Activated T-cell treated with anti-CD3 and anti-CD28 coated beads for 24 hours (primary cell): Measurements from ENCODE around the gene ANP32A.

Experiments
- DNase-seq: peaks from one replicate; pipeline ENCODE4 v3.0.0-alpha.2; 2020; ENCODE audit warnings: low read depth

ANP32A gene

DNA sequence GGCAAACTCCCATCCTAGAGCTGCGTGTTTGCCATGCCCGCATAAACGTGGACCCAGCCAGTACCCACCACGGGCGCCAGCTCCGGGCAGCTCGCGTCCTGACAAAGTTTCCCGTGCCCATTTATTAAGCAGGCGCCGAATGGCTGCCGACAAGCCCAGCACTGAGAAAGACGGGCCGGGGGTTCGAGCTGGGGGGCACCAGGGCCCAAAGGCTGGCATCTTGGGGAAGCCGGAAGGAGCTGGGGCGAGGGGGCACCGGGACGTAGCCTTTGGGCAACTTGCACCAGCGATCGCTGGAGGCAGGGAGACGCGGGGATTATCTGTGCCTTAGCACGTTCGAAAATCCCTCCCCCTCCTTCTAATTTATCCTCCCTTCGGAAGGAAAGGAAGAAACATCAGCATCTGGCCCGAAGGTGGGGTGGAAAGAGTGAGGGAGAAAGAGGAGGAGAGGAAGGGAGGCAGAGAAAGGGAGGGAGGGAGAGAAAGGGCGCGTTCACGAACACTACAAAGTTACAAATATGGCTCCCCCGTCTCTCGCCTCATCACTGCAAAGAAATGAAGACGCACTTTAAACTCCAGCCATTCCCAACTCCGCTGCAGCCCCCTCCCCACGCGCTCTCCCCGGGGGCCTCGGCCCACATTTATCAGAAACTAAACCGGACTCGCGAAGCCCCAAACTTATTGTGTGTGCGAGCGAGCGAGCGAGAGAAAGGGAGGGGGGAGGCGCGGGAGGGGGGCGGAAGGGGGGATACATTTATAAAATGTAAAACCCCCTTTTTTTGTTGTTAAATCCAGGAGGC is 1.0 kb downstream of the ANP32A start:
- DNase-seq: peak; percentile 33

DNA sequence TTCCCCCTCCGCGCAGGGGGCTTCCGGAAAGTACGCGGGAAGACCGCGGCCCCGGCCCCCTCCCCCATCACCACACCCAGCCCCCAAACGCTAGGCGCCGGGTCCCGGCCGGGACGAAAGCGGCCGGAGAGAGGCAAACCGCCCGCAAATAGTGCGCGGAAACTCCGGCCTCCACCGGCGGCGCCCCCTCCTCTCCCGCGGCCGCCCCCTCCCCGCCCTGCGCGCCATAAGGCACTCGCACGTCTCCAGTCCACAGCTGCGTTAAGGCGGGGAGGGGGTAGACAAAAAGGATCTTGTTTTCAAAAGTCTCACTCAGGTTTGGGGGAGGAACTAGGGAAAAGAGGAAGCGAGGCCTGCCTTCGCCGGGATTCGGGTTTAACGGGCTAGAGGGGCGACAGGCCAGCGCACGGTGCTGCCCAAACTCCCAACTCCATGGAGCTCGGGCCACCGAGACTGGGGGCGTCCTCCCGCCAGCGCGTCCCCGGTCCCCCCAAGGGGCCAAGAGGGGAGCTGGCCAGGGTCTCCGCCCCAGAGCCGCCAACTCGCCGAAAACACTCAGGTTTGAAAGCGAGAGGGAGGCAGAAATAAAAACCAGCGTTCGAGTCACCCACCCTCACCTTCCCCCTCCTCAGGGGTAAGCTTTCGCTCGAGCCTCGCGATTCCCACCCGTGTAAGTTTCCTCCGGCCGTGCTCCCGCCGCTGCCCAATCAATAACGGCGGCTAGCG is 1.8 kb downstream of the ANP32A start:
- peak; percentile 33 for DNase-seq

DNA sequence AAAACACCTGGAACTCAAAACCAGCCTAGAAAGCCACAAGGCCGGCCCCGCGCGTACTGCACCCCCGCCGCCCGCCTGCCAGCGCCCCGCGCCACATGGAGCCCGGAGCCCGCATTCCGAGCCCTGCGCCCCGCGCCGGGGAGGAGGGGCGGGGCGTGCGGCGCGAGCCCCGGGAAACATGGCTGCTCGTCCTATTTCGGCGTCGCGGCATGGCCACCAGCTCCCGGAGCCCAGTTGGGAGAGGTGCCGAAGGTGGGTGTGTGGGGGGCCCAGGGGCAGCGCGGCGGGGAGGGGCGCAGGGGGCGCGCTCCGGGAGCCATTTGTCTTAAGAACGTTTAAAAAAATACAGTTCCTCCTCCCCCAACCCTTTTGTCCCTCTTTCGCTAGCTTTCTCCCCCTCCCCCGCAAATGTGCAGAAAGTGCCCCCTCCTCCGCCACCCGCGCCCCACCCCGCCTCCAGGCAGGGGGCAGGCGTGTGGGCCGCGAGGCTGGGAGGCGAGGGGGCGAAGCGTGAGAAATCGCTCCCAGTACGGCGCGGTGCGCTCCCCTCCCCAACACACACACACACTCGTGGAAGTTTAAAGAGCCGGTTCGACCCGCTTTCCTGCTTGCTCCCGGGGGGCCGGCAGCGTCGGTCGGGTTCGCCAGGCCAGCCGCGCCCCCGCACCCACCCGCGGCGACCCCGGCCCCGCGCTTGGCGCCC is 2.5 kb downstream of the ANP32A start:
- DNase-seq: peak; percentile 55

DNA sequence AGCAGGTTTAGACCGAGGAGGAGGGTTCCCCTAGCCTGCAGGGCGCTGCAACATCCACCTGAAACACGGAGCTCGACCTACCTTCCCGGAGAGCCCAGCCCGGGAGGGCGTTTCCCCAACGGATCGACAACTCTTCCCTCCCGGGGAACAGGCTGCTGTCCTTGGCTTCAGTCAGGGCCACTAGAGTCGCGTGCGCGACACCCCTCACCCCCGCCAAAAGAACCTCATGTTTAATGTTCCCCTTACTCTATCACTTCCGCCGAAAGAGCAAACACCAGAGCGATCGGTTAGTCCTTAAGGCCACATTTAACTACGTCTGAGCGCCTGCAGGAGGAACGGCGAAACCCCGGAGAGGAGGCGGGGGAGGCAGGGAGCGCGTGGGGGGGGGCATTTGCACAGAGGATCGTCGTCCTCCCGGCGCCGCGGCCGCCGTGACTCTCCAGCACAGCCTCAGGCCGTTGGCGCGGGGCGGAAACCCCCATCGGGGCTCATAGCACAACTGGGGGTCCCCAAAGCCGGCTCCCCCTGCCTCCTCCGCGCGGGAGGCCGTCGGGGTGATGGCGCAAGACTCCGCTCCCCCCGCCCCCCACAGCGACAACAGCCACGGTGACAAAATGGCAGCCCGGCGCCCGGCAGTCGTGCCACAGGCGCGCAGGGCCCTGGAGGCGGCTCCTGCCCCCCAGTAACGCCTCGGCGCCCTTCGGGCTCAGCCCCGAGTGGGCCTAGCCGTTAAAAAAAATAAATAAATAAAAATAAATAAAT is 3.2 kb downstream of the ANP32A start:
- DNase-seq: peak; percentile 66

DNA sequence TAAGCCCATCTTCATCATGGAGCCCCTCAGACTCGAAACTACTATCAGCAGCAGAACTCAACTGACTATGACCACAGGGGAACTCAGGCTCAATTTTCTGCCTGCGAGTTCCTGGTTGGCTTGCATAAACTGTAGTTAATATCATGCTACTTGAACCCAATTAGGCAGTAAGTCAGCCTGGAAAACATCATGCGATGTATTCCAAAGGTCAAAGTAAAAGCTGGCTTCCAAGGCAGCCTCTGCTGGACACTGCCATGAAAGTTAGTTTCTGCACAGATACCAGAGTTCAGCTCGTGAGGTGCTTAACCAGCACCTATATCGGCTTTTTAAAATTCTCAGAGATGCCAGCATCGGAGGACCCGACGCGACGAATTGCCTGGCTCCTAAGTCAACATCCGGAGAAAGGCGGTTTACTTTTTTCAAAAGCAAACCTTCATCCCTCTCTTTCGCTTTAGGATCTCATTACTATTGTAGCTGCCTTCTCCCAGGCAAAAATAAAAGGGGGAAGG is 3.8 kb downstream of the ANP32A start:
- no peak for DNase-seq

DNA sequence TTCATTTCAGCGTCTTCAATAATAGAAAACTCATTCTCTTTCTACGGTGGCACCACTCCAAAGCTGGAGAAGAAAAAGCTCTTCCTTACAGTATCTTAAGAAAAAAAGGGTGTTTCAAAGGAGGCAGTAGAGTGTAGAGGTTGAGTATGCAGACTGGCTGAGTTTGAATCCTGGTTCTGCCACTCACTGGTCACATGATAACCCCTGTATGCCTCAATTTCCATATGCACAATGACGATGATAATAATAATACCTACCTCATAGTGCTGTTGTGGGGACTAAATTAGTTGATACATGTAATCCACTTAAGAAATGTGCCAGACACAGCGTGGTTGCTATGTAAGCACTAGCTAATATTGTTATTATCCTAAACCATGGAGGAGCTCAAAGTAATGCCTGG is 4.5 kb downstream of the ANP32A start:
- DNase-seq: no peak

DNA sequence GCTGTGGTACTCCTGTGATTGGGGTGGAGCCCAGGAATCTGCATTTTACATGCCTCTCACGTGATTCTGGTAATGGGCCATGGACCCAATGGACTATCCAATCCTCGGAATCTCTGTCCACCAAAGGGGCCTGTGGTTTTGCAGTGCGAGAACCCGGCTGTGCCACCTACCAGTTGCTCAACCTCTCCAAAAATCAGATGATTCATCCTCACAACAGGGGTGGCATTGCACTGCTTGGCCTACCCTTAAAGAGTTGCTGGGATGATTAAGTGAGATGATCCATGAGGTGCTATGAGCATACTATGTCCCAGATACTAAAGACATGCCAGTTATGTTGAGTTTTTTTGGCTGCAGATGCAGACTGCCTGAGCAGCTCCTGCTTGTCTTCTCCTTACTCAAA is 5.1 kb downstream of the ANP32A start:
- no peak for DNase-seq

DNA sequence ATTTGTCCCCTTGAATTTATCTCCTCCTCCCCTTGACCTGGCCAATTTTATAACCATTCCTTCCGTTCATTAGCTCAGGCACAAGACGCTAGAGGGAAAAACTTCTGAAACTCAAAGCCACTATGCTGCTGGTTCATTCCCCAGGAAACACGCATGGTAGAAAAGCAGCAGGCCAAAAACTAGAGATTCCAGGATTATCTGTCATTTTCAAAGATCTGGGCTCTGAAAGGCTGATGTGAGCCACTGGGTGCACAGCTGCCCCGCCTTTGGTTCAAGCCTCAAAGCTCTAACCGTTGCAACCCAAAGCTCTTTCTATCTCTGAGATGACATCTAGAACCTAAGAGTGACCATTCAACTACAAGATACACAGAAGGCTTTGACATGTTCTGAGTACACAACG is 6.1 kb downstream of the ANP32A start:
- no peak for DNase-seq

DNA sequence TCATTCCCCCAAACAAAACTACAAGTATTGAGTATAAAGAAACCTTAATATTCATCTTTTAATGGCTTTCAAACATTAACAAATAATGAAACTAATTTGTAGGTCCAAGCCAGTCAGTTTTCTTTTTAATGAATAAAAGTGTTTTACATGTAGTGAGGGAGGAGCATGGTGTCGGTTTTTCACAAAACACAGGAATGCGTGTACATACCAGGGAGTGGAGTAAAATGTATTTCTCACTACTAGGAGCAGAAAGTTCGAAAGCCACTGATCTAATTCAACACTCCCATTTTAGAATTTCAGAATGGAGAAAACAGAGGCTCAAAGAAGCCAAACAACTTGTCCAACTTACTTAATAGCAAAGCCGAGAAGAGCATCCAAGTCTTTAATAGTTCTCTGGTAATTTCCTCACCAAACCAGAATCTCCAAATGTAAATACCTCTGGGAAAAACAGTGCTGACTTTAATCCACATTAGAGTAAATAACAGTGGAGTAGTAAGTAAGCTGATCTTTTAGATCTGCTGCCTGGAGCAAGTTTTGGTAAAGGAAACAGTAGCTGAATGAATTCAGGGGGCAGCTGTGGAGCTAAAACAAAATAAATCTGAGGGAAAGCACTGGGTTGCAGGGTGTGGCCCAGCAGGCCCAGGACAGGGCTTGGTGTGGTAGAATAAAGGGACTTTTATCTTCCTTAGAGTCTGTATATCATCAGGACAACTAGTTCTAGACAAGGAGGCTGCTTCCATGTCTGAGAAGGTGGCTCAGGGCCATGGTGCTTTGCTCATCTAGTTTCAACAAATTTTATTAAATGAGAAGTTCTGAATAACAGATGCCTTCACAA is 7.9 kb downstream of the ANP32A start:
- DNase-seq: no peak

DNA sequence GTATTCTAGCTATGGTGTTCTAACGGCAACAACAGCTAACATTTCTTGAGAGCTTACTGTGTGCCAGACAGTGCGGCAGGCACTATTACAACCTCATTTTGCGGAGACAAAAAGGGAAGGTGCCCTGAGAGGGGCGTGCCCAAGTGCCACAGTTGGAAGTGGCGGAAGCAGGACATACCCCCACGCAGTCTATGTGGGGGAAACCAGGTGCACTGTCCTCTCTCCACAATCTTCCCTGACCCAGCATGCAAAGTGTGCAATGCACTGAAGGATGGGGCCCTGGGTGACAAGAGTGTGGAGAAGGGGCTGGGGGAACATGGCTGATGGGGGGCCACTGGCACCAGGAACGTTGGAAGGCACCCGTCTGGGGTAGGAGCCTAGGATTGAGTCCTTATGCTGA is 8.6 kb downstream of the ANP32A start:
- no peak for DNase-seq

DNA sequence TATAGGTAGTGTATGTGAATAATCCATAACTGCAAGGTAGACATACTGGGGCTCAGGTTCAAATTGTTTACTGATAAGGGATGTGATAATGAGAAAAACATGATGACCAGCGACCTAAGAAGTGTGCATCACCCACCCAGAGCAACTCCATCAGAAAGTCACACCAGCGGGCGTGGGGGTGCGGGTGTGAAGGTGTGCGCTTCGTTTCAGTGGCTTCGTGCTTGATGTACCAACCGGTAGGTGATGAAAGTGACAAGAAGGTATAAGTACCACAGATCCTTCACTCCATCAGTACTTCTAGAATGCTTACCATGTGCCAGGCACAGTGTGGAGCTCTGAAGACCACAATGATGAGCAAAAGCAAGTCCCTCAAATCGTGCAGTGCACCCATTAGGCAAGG is 11.2 kb downstream of the ANP32A start:
- no peak for DNase-seq

DNA sequence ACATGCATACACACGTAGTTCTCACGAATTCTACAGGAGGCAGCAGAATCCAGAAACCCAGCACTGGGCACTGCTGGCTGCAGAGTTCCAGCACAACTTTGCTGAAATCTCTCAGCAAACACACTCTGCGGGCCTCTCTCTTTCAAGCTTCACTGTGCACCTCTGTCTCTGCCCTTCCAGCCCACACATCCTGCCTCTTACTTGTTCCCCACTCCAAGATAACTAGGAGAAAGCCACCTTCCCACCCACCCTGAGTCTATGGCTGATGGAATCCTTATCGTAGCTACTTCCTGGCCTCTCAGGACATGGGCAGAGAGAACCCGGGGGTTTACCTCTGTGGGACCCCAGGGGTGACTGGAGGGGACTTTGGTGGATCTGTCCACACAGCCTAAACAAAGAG is 11.9 kb downstream of the ANP32A start:
- no peak for DNase-seq

DNA sequence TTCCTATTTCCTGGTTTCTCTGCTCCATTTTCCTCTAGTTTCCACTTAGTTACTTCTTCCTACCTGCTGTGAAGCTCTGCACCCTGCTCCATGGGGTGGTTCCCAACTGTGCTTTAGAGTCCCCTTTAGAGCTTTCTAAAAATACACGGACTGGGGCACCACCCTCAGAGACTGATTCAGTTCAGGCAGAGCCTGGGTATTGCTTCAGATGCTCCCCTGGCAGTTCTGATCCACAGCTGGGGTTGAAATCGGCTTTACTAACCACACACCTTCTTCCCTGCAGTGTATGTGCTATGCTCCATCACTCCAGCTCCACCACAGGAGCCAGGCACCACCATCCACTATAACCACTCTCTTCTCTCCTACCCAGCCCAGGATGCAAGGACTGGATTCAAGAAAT is 12.6 kb downstream of the ANP32A start:
- no peak for DNase-seq

DNA sequence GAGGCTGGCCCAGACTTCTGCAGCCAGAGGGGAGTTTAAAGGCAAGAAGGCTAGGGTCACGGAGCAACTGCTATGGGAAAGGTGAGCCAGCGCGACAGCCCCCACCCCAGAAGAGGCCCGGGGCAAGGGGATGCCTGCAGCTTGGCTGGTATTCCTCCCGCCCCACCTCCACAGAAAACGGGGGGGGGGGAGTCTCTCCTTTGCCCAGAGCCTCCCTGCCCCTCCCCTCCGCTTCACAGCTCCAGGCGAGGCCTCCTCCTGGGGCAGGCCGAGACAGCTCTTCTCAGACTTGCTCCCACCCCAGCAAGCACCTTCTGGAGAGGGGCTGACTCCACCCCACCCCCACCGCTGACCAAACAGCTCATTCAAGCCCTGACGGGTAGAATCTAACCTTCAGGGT is 13.4 kb downstream of the ANP32A start:
- DNase-seq: no peak

DNA sequence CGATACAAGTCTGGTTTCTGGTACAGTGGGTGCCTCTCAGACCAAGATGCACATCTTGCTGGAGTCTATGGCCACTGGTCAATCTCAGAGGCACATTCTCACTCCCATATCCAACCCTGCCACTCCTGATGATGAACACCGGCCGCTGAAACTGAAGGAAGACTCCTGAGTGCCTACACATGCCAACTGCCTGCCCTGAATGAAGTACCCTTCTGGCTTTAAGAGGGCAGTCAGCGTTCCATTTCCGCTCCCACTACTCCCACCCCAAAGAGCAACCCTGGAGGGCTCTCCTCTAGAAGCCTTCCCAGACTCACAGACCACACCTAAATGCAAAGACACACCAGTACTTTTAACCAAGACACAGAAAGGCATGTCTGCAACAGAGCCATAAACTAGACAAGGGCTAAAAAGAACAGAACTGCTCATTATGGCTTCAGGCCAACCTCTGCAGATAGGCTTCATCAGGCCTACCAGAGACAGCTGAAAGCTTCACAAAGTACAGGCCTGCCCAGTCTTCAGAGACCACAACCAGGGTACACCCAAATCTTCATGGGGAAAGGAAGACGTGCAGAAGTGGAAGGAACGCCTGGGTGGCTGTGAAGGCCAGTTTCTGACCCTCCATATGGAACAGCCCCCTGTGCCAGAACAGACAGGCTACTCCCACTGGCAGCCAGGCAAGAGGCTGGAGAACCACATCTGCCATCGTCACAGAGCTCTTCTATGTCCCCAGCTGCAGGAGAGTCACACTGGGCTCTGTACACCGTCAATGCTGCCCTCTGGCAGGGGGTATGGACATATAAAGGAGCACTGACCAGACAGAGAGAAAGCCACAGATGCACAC is 14.3 kb downstream of the ANP32A start:
- no peak for DNase-seq

DNA sequence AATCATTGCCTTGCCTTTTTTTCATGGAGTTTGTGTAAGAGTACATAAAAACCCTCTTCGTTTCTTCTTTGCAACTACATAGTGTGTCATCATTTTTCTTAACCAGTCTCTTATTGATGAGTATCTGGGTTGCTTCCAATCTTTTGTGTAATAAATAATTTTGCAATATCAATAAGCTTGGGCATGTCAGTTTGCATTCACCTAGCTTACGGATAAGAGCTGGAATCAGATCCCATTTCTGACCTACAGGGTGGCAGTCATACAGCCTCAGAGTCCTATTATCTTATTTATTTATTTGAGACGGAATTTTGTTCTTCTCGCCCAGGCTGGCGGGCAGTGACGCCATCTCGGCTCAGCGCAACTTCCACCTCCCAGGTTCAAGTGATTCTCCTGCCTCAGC is 18.3 kb downstream of the ANP32A start:
- DNase-seq: no peak

DNA sequence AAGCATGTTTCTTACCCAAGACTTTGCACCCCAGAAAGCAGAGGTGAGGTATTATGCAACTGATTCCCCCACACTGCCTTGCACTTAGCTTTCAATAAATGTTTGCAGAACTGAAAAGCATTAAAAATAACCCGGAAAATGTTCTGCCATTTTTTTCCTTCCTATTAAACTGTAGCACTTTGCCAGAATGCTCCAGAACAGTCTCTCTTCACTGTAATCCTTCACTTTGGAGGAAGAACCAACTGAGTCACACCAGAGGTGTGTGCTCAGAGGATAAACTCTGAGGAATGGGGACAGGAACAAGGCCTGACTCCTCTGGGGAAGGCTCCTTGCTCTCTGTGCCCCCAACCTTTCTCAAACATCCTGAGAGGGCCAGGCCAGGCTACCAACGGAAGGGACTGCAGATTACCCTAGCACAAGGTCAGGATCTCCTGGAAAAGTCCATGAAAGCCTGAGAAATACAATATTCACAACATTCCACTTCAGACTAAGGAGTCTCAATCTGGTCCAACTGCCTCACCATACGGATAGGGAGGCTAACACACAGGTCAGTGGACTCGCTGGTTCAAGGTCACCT is 19.0 kb downstream of the ANP32A start:
- no peak for DNase-seq

DNA sequence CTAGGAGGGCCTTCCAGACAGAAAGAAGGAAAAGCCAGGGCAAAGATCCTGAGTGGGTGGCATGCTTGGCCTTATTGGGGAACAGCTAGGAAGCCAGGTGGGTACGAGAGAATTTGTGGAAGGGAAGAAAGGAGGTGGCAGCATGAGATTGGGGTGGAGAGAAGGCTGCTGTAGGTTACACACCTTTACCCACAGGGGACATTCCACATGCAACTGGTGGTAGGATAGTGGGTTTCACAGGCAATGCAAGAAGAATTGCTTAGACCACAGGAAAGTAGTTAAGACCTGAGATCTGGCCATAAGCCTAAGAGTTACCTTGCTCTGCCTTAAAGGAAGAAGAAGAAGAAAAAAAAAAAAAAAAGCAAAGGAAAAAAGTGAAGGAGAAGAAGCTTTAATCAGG is 19.8 kb downstream of the ANP32A start:
- DNase-seq: no peak

DNA sequence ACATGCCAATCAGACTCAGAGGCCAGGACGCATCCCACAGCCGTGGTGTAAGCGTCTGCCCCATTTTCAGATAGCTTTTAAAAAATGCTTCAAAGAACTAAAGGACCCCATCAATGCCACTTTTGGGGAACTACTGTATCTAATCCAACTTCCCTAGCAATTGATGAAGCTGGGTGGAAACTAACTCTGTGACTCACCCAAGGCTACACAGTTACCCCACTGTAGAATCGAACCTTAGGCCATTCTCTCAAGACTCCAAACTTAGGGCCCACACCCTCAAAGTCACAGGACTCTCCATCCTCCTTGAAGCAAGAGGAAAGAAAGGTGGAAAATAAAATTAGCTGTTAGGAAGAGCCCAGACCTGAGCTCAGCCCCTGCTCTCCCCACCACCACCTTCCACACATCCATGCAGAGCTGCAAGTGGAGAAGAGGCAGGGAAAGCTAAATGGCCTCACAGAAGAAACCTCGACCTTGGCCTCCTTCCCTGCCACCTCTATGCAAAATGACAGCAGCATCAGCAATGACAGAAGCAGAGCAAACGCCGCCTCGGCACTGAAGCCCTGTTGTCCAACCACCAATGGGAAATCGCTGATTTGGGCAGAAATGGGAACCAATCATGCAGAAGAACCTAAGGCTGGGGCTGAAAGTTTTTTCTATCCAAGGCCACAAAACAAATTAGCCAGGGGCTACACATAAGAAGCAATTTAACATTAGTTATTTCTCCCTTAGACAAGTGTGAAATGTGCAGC is 22.2 kb downstream of the ANP32A start:
- DNase-seq: no peak
